Mesenchymal stem cell (in vitro differentiated cells and primary cell): ENCODE data around the gene ZFPM1.

Experiments used
- DNase-seq: peaks from one replicate; pipeline ENCODE4 v3.0.0-alpha.2; 2013
- H2AFZ ChIP-seq: one replicate; pipeline ENCODE4 v1.6.1; 2013; ENCODE audit warnings: low read depth, mild to moderate bottlenecking, control low read depth, inconsistent platforms, low read length, moderate library complexity
- H2AK5ac ChIP-seq: 2 replicates; pipeline ENCODE4 v1.6.1; 2013; ENCODE audit warnings: low read length, moderate library complexity, mild to moderate bottlenecking, inconsistent platforms; ENCODE audit not compliant: severe bottlenecking
- H2BK120ac ChIP-seq: one replicate; pipeline ENCODE4 v1.6.1; 2013; ENCODE audit warnings: low read depth, mild to moderate bottlenecking, inconsistent platforms, low read length, moderate library complexity
- H2BK12ac ChIP-seq, 2 experiments: one replicate each; pipeline ENCODE4 v1.6.1; 2013; ENCODE audit warnings: inconsistent platforms in 2 of 2, low read length in 2 of 2, mild to moderate bottlenecking in 2 of 2, moderate library complexity in 2 of 2, control low read depth in 1 of 2
- H2BK15ac ChIP-seq: one replicate; pipeline ENCODE4 v1.6.1; 2013; ENCODE audit warnings: mild to moderate bottlenecking, low read depth, inconsistent platforms; ENCODE audit not compliant: poor library complexity, severe bottlenecking
- H2BK5ac ChIP-seq: 2 replicates; pipeline ENCODE4 v1.6.1; 2013; ENCODE audit warnings: low read depth, mild to moderate bottlenecking, low read length, control low read depth, inconsistent platforms; ENCODE audit not compliant: poor library complexity, severe bottlenecking
- H3K14ac ChIP-seq, 2 experiments: one replicate each; pipeline ENCODE4 v1.6.1; 2013; ENCODE audit warnings: inconsistent platforms in 2 of 2, low read length in 2 of 2, control low read depth in 1 of 2, mild to moderate bottlenecking in 1 of 2, moderate library complexity in 1 of 2
- H3K18ac ChIP-seq, 2 experiments: one replicate each; pipeline ENCODE4 v1.6.1; 2013; ENCODE audit warnings: inconsistent platforms in 2 of 2, low read length in 2 of 2, control low read depth in 1 of 2, low read depth in 1 of 2, mild to moderate bottlenecking in 1 of 2
- H3K23ac ChIP-seq, 2 experiments: one replicate each; pipeline ENCODE4 v1.6.1; 2013; ENCODE audit warnings: inconsistent platforms in 2 of 2, low read length in 2 of 2, mild to moderate bottlenecking in 2 of 2, moderate library complexity in 2 of 2, control low read depth in 1 of 2
- H3K27ac ChIP-seq: 2 replicates; pipeline ENCODE4 v1.5.1; 2013; ENCODE audit warnings: mild to moderate bottlenecking, moderate library complexity, low read length, control low read depth, inconsistent platforms; ENCODE audit not compliant: poor library complexity, severe bottlenecking
- H3K27me3 ChIP-seq, 2 experiments: 2 replicates each; pipeline versions ENCODE4 v1.6.1 to v1.7.0; 2013; ENCODE audit warnings: low read length in 2 of 2, mild to moderate bottlenecking in 2 of 2, moderate library complexity in 2 of 2, control low read depth in 1 of 2, inconsistent platforms in 1 of 2; ENCODE audit not compliant: control insufficient read depth in 1 of 2, insufficient read depth in 1 of 2
- H3K36me3 ChIP-seq, 2 experiments: 2 replicates each; pipeline versions ENCODE4 v1.6.1 to v1.7.0; 2013; ENCODE audit warnings: low read length in 2 of 2, control low read depth in 1 of 2, inconsistent platforms in 1 of 2, low read depth in 1 of 2, mild to moderate bottlenecking in 1 of 2; ENCODE audit not compliant: insufficient read depth in 2 of 2, control insufficient read depth in 1 of 2
- H3K4ac ChIP-seq, 2 experiments: one replicate each; pipeline ENCODE4 v1.6.1; 2013; ENCODE audit warnings: inconsistent platforms in 2 of 2, low read length in 2 of 2, mild to moderate bottlenecking in 2 of 2, moderate library complexity in 2 of 2, control low read depth in 1 of 2, low read depth in 1 of 2
- H3K4me1 ChIP-seq: 2 replicates; pipeline ENCODE4 v1.6.1; 2013; ENCODE audit warnings: low read depth, low read length, control low read depth; ENCODE audit not compliant: control insufficient read depth, insufficient read depth
- H3K4me2 ChIP-seq: 2 replicates; pipeline ENCODE4 v1.6.1; 2013; ENCODE audit warnings: low read length, mild to moderate bottlenecking, inconsistent platforms; ENCODE audit not compliant: poor library complexity, severe bottlenecking
- H3K4me3 ChIP-seq, 2 experiments: 2 replicates each; pipeline versions ENCODE4 v1.5.1 to v1.7.0; 2013; ENCODE audit warnings: low read length in 2 of 2, mild to moderate bottlenecking in 2 of 2, control low read depth in 1 of 2, low read depth in 1 of 2; ENCODE audit not compliant: insufficient read depth in 1 of 2
- H3K79me1 ChIP-seq: replicated peaks from 2 replicates; pipeline ENCODE4 v1.6.1; 2013; ENCODE audit warnings: mild to moderate bottlenecking, control low read depth, low read length, inconsistent platforms; ENCODE audit not compliant: poor library complexity, severe bottlenecking
- H3K9ac ChIP-seq: 2 replicates; pipeline ENCODE4 v1.7.0; 2013; ENCODE audit warnings: mild to moderate bottlenecking, low read length, moderate library complexity
- H3K9me3 ChIP-seq: 2 replicates; pipeline ENCODE4 v1.7.0; 2013; ENCODE audit warnings: mild to moderate bottlenecking, low read length; ENCODE audit not compliant: control insufficient read depth
- H4K8ac ChIP-seq: one replicate; pipeline ENCODE4 v1.6.1; 2013; ENCODE audit warnings: inconsistent platforms, mild to moderate bottlenecking, low read length, moderate library complexity
- H4K91ac ChIP-seq: one replicate; pipeline ENCODE4 v1.6.1; 2013; ENCODE audit warnings: mild to moderate bottlenecking, low read length, inconsistent platforms
- WGBS: methylation state at CpG from one replicate; pipeline ENCODE4 v1.1.7; 2013; ENCODE audit warnings: mixed read lengths; 5-methylcytosine and 5-hydroxymethylcytosine counted together

Gene ZFPM1

DNA sequence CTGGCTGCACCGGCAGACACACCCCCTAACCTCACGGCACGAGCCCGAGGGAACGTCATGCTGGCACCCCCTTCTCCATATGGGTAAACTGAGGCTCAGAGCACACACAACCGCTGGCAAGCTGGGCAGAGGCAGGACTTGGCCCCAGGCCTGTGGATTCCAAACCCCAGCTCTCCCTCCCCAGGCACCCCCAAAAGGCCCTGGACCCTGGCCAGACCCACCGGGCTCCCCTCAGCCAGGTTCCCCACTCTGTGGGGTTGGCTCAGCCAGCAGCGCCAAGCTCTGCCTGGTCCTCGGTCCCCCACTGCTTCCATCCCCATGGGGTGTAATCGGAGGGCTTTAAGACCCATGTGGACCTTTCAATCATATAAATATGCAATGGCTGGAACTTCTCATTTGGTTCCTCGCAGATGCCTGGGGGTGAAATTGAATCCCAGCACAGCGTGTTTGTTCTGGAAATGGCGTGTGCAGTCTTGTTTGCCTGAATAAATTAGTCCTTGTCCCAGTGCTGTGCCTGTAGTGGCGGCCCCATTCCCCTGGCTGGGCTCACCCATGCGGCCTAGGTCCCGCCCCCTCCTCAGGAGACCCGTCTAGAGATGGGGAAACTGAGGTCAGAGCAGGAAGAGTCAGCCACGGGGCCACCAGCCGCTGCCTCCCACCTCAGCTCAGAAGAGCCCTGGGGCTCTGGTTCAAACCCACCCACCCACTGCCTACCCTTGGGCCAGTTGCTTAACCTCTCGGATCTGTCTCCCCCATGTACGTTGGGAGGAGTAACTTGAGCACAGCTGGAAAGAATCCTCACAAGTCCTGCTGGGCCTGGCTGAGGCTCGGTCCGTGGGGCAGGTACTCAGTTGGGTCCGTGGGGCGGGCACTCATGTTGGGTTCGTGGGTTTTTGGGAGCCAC lies 57.3 kb downstream of the ZFPM1 start:
- H3K14ac ChIP-seq, result no peak overlapping the region
- WGBS, result 88% methylated on average over 26 of the region's 26 CpGs
- peaks cover 0 to 20% of the 10 kb centered on the region in 2 experiments for H3K36me3 ChIP-seq

GRCh38 chr16:88511060-88511459 lies 58.0 kb downstream of the ZFPM1 start:
- Histone ChIP-seq H3K4ac (no peak overlapping the region), H3K23ac (no peak overlapping the region), H2BK5ac (no peak overlapping the region), H3K4me3 (no peak overlapping the region), H2AK5ac (no peak overlapping the region), H3K36me3 (peaks cover 0 to 20% of the 10 kb centered on the region in 2 experiments), H2BK120ac (no peak overlapping the region), H3K18ac (no peak overlapping the region), H2BK15ac (no peak overlapping the region), H3K4me2 (no peak overlapping the region), H3K9me3 (no peaks in the 10 kb centered on the region), H3K9ac (no peak overlapping the region), H3K79me1 (no peaks in the 10 kb centered on the region), H3K4me1 (no peaks in the 10 kb centered on the region), H3K27me3 (no peaks in the 10 kb centered on the region), H2AFZ (no peak overlapping the region), H4K91ac (no peak overlapping the region), H3K14ac (no peak overlapping the region), H4K8ac (no peak overlapping the region), H2BK12ac (no peak overlapping the region), H3K27ac (no peak overlapping the region)
- DNase-seq, result no peak
- WGBS, result 97% methylated on average over 6 of the region's 7 CpGs

More for the DNA sequence above, 57.3 kb downstream of the ZFPM1 start:
- H3K18ac ChIP-seq, result no peak overlapping the region
- H3K4me2 ChIP-seq, result no peak overlapping the region
- H2AK5ac ChIP-seq, result no peak overlapping the region
- no peak overlapping the region for H3K9ac ChIP-seq
- no peak overlapping the region for H3K23ac ChIP-seq
- H2BK120ac ChIP-seq, result no peak overlapping the region
- H3K79me1 ChIP-seq, result no peaks in the 10 kb centered on the region
- peaks cover 3% of the 10 kb centered on the region for H3K4me1 ChIP-seq
- no peak overlapping the region for H2AFZ ChIP-seq
- no peak overlapping the region for H2BK5ac ChIP-seq
- H3K4me3 ChIP-seq, result no peak overlapping the region
- H3K27ac ChIP-seq, result no peak overlapping the region
- H3K9me3 ChIP-seq, result no peaks in the 10 kb centered on the region
- H3K4ac ChIP-seq, result no peak overlapping the region
- H4K8ac ChIP-seq, result no peak overlapping the region
- H4K91ac ChIP-seq, result no peak overlapping the region
- DNase-seq, result no peak
- no peak overlapping the region for H2BK12ac ChIP-seq
- no peaks in the 10 kb centered on the region for H3K27me3 ChIP-seq
- no peak overlapping the region for H2BK15ac ChIP-seq

- H3K9ac ChIP-seq, result no peak overlapping the region
- H4K8ac ChIP-seq, result no peak overlapping the region
- no peak overlapping the region for H3K18ac ChIP-seq
- H3K27me3 ChIP-seq, result no peaks in the 10 kb centered on the region
- no peak overlapping the region for H3K14ac ChIP-seq
- H2BK5ac ChIP-seq, result no peak overlapping the region
- no peak for DNase-seq
- no peak overlapping the region for H3K4me3 ChIP-seq
- H3K23ac ChIP-seq, result no peak overlapping the region
- H2BK15ac ChIP-seq, result no peak overlapping the region
- no peak overlapping the region for H2BK120ac ChIP-seq
- H2AK5ac ChIP-seq, result no peak overlapping the region
- H2AFZ ChIP-seq, result no peak overlapping the region
- peaks cover 0 to 23% of the 10 kb centered on the region in 2 experiments for H3K36me3 ChIP-seq
- no peaks in the 10 kb centered on the region for H3K4me1 ChIP-seq
- no peak overlapping the region for H2BK12ac ChIP-seq
- no peak overlapping the region for H3K4ac ChIP-seq
- no peak overlapping the region for H3K27ac ChIP-seq
- no peak overlapping the region for H3K4me2 ChIP-seq
- no peak overlapping the region for H4K91ac ChIP-seq
- WGBS, result 91% methylated on average over 14 of the region's 14 CpGs
- no peaks in the 10 kb centered on the region for H3K79me1 ChIP-seq
- H3K9me3 ChIP-seq, result no peaks in the 10 kb centered on the region
Measured at GRCh38 chr16:88511906-88512305, 58.8 kb downstream of the ZFPM1 start.

GRCh38 chr16:88512728-88513696 lies 59.9 kb downstream of the ZFPM1 start:
- Histone ChIP-seq H3K23ac (no peak overlapping the region), H3K18ac (no peak overlapping the region), H3K9me3 (no peaks in the 10 kb centered on the region), H2AFZ (no peak overlapping the region), H2BK15ac (no peak overlapping the region), H3K27ac (no peak overlapping the region), H2BK5ac (no peak overlapping the region), H3K4me3 (no peak overlapping the region), H3K27me3 (no peaks in the 10 kb centered on the region), H3K4me2 (no peak overlapping the region), H2AK5ac (no peak overlapping the region), H3K79me1 (no peaks in the 10 kb centered on the region), H2BK12ac (no peak overlapping the region), H2BK120ac (no peak overlapping the region), H3K36me3 (peaks cover 0 to 19% of the 10 kb centered on the region in 2 experiments), H3K9ac (no peak overlapping the region), H3K4me1 (no peaks in the 10 kb centered on the region), H3K4ac (no peak overlapping the region), H3K14ac (no peak overlapping the region), H4K8ac (no peak overlapping the region), H4K91ac (no peak overlapping the region)
- WGBS, result 89% methylated on average over 33 of the region's 35 CpGs
- no peak for DNase-seq
